ENCODE results near the gene USP27X.

- TF ChIP-seq CTCF (IDR thresholded peaks at IDR 0.05) (no peak), POLR2AphosphoS5 (IDR thresholded peaks at IDR 0.05) (no peak), POLR2A (IDR thresholded peaks at IDR 0.05) (no peak)
Measured at GRCh38 chrX:49868739-49869138, 10.5 kb upstream of the USP27X start.
